ENCODE data around the gene DKC1.

GRCh38 chrX:154805696-154806091, 43.0 kb downstream of the DKC1 start:
- no peak for TF ChIP-seq CTCF (IDR thresholded peaks at IDR 0.05; ENCODE audit: insufficient read depth, low read length)
- no peak for TF ChIP-seq POLR2AphosphoS5 (IDR thresholded peaks at IDR 0.05; ENCODE audit: low read depth)
- TF ChIP-seq SPI1 (IDR thresholded peaks at IDR 0.05; ENCODE audit: borderline replicate concordance, low read depth), result no peak
- TF ChIP-seq, protein P1, sequence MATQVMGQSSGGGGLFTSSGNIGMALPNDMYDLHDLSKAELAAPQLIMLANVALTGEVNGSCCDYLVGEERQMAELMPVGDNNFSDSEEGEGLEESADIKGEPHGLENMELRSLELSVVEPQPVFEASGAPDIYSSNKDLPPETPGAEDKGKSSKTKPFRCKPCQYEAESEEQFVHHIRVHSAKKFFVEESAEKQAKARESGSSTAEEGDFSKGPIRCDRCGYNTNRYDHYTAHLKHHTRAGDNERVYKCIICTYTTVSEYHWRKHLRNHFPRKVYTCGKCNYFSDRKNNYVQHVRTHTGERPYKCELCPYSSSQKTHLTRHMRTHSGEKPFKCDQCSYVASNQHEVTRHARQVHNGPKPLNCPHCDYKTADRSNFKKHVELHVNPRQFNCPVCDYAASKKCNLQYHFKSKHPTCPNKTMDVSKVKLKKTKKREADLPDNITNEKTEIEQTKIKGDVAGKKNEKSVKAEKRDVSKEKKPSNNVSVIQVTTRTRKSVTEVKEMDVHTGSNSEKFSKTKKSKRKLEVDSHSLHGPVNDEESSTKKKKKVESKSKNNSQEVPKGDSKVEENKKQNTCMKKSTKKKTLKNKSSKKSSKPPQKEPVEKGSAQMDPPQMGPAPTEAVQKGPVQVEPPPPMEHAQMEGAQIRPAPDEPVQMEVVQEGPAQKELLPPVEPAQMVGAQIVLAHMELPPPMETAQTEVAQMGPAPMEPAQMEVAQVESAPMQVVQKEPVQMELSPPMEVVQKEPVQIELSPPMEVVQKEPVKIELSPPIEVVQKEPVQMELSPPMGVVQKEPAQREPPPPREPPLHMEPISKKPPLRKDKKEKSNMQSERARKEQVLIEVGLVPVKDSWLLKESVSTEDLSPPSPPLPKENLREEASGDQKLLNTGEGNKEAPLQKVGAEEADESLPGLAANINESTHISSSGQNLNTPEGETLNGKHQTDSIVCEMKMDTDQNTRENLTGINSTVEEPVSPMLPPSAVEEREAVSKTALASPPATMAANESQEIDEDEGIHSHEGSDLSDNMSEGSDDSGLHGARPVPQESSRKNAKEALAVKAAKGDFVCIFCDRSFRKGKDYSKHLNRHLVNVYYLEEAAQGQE (IDR thresholded peaks at IDR 0.05; ENCODE audit: insufficient replicate concordance, low read depth), result no peak

Data from HL-60 (cell line).